NCI-H69 (cell line): ENCODE data around the gene SCAMP4.

Source experiments
- DNase-seq: peaks from one replicate; lab custom pipeline; 2025; lab: John Stamatoyannopoulos, UW

SCAMP4 gene

DNA sequence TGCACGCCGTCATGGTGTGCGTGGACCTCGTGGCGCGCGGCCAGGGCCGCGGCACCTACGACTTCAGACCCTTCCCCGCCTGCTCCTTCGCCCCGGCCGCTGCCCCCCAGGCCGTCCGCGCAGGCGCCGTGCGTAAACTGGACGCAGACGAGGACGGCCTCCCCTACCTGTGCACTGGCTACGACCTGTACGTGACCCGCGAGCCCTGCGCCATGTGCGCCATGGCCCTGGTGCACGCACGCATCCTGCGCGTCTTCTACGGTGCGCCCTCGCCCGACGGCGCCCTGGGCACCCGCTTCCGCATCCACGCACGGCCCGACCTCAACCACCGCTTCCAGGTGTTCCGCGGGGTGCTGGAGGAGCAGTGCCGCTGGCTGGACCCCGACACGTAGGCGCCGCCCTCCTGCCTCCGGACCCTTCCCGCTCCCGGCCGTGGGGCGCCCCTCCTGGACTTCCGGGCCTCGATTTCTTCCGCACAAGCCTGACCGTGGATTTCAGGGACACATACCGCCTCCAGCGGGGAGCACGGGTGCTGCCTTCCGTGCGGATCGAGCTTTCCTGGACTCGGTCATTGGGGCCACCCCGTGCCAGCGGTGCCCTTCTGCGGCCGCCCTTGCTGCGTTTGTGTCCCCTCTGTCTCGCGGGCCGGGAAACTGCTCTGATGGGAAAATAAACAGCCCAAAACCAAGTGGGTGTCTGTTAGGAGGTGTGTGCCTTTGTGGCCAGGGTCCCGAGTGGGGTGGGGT lies 7.7 kb downstream of the SCAMP4 start:
- DNase-seq, result no peak

DNA sequence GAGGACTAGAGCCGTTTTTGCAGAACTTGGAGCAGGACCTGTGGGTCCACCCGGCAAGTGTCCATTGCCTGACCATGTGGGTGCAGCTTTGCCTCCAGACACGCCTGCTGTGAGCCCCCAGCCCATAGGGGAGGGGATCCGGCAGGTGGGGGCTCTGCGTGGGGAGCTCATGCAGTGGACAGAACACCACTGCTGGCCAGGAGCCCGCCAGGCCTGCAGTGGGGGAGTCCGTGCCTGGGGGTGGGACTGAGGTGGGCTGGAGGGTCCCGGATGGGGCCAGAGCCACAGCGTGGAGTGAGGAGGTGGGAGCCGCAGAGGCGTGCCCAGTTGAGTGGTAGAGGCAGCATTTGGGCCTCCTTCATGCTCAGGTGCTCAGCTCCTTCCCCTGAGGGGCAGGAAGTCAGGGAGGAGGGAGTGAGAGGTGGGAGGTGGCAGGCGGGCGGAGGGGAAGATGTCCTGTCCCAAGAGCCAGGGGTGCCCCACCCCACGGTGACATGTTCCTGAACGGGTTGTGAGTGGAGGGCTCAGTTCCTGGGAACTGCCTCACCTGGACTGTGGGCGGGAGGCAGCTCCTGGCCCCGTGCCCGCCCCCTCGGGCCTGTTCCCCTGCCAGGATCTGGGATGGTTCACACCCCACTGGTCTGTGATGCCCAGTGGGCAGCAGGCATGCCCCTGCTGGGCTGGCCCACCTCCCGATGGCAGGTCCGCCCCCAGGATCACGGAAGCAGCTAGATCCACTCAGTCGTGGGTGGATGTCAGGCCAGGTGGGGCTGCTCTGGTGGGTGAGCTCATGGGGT lies 8.8 kb downstream of the SCAMP4 start:
- no peak for DNase-seq

DNA sequence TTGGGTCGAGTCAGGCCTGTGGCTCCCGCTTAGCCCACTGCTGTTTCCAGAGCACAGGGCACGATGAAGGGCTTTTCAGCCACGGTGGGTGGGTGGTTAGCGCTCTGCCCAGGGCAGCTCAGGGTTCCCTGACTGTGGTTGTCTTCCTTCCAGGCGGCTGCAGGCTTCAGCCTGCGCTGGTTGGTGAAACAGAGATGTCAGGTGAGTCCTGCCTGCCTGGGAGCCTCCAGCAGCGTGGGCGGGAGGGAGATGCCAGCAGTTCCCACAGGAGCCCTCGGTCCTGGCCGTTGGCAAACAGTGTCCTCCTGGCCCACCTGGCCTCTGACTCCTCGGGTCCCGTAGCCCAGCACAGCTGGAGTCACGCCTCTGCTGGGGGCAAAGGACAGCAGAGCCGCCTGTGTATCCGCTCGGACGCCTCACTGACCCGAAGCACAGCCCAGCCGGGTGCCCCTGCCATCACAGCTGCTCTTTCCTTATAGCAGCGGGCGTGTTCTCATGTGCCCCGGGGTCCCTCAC lies 9.7 kb downstream of the SCAMP4 start:
- DNase-seq, result no peak

DNA sequence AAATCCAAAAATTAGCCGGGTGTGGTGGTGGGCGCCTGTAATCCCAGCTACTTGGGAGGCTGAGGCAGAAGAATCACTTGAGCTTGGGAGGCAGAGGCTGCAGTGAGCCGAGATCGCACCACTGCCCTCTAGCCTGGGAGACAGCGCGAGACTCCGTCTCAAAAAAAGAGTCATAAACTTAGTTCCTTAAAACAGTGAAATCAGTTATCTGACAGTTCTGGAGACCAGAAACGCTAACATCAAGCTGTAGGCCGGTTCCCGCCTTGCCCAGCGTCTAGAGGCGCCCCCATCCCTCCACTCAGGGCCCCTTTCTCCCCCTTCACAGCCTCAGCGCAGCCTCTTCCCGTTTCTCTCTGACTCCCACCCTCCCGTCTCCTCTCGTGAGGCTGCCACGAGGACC lies 11.9 kb downstream of the SCAMP4 start:
- no peak for DNase-seq

DNA sequence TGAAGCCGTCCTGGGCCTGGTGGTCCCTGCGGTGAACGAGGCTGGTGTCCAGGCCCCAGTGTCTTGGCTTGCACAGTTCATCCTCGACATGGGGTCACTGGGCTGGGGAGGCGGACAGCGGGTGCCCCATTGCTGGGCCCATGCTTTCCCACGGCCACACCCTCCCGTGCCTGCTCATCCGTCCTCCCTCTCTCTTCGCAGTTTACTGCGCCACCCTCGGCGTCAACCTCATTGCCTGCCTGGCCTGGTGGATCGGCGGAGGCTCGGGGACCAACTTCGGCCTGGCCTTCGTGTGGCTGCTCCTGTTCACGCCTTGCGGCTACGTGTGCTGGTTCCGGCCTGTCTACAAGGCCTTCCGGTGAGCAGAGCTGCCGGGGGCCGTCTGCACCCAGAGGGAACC lies 12.7 kb downstream of the SCAMP4 start:
- no peak for DNase-seq

DNA sequence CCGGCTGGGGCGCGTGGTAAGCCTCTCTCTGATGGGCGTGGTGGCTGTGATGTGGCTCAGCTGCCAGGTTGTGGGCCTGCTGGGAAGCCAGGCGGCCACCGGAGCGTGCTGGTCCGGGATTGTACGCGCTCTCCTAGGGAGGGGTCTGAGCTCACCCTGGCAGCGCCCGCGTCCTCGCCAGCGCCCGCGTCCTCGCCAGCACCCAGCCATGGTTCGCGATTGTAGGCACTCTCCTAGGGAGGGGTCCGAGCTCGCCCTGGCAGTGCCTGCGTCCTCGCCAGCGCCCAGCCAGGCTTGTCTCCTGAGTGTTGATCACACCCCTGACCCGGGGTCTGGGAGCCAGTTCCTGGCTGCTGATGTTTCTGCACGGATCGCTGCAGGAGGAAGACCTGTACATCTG lies 13.8 kb downstream of the SCAMP4 start:
- no peak for DNase-seq

DNA sequence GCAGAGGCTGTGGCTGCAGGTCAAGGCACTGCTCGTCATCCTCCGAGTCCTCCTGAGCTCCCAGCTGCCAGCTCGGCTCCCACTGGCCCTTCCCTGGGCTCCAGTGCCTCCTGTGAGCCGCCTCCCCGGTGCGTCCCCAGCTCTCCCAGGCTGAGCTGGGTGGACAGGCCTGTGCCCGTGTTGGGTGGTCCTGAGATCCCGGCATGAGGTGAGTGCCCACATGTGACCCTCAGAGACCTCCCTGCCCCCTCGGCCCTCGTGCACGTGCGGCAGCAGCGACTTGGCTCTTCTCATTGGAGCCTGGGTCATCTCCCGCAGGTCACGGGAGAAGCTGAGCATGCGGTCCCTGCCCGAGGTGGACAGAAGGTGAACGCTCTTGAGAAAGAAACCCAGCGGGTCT lies 15.4 kb downstream of the SCAMP4 start:
- no peak for DNase-seq

DNA sequence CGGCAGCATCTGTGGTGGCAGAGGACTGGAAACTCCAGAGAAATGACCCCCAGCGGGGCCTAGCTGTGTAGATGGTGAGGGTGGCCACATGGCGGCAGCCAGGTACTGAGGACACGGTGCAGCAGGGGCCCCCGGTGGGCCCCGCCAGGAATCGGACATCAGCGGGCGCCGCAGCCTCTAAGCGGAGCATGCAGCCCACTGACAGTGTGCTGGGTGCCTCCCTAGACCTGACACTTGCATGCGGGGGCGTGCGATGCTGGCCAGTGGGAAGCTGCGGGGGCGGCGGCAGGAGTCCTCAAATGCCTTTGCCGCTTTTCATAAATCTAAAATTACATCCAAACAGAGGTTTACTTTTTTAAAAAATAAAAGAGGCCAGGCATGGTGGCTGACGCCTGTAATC lies 16.1 kb downstream of the SCAMP4 start:
- DNase-seq, result no peak

DNA sequence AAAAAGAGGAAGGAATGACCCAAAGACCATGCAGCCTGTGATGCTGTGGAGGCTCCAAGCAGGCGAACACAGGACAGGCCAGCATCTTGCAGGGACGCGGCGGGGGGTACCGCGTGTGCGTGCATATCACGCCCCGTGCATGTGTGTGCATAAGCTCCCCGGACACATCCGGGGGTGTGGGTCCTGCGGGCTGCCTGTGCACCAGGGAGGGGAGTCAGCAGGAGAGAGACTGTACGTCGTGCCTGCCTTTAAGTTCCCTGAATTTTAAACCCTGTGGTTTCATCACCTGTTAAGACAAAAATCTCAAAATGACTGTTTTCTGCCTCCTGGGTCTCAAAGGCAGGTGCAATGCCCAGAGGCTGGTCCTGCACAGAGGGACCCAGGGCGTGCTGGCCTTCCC lies 16.6 kb downstream of the SCAMP4 start:
- DNase-seq, result no peak

DNA sequence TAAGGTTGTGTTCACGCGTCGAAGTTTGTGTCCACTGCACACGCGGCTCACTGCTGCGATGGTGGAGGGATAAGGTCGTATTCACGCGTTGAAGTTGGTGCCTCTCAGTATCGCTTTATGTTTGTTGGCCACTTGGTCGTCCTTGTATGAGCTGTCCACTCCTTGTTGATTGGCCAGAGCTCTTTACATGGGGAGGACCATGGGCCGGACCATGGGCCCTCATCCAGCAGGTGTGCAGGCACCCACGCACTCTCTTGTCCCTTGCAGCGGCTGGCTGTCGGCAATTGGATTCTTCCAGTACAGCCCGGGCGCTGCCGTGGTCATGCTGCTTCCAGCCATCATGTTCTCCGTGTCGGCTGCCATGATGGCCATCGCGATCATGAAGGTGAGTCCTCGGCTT lies 17.6 kb downstream of the SCAMP4 start:
- DNase-seq, result no peak

DNA sequence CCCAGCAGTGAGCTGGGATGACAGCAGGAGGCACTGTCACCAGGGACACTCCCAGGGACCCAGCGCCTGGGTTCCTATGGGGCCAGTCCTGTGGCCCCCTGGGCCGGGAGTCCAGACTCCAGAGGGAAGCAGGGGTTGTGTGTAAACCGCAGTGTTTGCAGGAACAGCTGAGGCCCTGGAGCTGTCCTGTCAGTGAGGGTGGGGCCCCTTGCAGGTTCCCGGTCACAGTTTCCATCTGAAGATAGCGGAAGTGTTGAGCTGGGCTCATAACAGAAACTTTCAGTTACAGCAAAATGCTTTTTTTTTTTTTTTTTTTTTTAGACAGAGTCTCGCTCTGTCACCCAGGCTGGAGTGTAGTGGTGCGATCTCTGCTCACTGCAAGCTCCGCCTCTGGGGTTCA lies 18.1 kb downstream of the SCAMP4 start:
- no peak for DNase-seq

DNA sequence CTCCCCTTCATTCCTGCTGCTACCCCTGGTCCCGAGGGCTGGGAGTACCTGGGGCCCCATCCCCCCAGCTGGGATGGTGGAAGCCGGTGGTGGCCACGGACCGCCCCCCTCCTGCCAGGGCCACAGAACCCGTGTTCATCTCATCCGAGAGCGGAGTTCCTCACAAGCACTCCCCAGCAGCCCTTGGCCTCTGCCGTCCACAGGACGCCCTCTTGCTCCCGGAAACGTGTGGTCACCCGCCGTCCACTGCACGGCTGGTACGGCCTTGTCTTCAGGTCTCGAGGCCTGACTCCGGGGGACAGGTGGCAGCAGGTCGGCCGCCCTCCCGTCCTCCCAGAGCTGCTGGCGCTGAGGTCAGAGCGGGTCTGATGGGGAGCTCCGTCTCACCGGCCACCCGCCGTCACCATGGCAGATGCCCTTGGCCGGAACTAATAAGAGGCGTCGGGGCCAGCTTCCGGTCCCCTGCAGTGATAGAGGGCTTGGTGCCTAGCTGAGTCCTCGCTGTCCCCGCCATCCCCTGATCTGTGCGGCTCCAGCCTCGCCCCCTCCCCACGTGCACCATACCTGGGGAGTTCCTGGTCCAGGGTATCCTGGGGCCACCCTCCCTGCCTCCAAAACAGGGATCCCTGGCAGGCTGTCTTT lies 19.2 kb downstream of the SCAMP4 start:
- no peak for DNase-seq

DNA sequence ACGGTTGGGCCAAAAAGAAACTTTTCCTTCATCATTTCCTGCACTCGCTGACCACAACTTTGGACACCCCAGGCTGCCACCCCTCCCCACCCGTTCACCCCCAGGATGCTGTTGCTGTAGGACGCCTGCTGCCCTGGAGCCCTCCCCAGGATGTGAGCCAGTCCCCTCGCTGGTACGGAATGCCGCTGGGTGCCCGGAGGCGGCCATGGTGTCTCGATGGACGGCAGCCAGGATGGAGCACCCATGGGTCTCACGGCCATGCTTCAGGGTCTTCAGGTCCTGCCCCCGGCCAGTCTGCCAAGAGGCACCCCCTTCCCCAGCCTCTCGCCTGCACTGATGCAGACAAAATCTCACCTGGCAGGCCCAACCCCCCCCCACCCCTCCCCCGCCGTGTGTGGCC lies 20.3 kb downstream of the SCAMP4 start:
- no peak for DNase-seq

DNA sequence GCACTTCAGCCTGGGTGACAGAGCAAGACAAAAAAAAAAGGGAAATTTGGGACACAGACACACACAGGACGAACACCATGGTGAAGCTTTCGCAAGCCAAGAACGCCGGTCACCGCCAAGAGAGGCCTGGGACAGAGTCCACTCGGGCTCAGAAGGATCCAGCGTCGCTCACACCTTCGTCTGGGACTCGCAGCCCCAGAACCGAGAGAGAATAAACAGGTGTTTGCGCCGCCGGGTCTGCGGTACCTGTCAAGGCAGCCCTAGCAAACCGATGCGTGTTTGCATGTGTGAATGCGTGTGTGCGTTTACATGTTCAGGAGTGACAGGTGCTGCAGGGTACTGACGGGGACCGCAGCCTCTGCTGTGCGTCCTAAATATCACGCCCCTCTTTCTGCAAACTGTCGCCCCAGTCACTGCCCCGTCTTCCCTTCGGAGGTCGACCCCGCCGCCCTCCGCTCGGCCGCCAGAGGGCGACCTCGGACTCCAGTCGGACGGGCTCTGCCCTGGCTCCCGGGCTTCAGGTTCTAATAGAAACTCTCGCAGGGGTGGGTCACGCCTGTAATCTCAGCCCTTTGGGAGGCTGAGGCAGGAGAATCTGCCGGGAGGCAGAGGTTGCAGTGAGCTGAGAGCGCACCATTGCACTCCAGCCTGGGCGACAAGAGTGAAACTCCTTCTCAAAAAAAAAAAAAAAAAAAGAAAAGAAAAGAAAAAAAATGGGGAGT lies 24.0 kb downstream of the SCAMP4 start:
- peak; percentile 87 for DNase-seq

DNA sequence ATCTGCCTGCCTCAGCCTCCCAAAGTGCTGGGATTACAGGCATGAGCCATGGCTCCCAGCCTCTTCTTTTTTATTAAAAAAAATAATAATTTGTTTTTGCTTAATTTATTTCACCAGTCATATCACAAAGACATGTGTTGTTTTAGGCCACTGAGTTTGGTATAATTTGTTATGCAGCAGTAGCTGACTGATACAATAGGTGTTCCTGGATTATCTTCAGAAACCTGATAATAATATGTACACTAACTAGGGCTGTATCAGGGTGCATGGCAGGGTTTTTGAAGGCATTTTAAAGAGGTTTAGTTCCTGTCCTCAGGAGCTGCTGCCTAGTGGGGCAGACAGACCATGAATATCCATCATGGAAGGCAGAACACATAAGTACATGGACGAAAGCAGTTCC lies 26.2 kb downstream of the SCAMP4 start:
- DNase-seq, result no peak

DNA sequence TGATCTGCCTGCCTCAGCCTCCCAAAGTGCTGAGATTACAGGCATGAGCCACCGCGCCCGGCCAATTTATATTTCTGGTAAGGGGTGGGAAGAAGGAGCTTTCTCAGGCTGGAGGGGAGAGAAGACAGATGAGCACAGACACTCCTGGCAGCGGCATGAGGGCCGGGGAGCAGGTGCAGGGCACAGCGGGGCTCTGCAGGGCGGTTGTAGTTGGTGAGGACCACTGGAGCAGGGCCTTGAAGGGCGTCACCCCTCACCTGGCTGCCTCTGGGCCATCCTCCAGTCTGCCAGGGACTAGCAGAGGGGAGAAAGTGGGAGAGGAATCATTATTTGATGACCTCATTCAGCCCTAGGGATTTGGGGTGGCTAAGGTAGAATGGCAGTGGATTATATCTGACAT lies 27.2 kb downstream of the SCAMP4 start:
- DNase-seq, result no peak

DNA sequence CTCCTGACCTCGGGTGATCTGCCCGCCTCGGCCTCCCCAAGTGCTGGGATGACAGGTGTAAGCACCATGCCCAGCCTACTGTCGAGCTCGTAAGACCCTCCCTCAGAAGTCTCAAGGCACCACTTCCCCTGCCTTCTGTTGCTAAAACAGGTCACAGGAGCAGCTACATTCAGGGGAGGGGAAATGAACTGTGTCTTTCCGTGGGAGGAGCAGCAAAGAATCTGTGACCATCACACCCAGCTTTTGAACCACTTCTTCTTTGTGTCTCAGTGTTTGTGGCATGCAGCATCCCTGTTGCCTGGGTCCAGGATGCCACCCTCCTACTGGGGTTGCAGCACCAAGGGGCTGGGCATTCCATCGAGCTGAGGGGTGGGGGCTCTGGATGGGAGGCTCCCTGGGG lies 28.0 kb downstream of the SCAMP4 start:
- DNase-seq, result no peak

DNA sequence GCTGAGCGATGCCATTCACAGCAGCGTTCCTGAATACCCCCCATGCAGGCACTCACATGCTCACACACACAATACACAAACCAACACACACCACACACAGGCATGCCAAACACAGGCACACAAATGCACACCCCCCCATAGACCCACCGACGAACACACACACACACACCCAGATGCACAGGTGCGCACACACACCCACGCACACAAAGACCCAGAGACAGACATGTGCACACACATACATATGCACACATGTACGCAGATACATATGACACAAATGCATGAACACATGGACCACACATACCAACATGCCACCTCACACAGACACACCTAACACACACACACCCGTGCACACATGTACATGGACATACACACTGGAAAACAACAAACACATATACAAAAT lies 28.7 kb downstream of the SCAMP4 start:
- DNase-seq, result no peak

DNA sequence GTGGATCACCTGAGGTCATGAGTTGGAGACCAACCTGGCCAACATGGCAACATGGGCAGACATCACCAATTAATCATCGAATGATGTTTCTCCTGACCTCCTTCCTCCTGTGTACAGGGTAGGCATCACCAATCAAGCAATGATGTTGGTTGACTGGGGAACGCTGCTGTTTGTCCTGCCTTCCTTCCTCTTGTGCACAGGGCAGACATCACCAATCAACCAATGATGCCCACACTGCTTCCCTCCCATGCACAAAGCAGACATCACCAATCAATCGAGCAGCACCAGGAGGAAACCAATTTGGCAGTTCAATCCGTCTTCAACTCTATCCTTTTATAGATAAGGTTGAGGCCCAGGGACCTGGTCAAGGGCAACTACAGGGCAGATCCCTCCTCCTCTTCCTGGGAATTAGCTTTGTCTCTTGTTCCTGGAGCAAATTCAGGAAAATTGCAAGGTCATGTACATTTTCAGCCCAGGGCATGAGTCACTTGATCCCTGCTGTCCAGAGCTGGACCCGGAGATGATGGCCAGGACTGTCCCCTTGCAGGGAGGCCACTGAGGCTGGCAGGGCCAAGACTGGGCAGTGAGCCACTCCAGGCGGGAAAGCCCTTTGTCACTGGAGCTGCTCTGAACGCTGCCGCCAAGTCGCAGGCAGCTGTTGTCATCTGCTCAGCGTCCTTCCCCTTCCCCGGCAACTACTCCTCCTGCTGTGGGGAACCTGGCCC lies 30.4 kb downstream of the SCAMP4 start:
- DNase-seq, result no peak

DNA sequence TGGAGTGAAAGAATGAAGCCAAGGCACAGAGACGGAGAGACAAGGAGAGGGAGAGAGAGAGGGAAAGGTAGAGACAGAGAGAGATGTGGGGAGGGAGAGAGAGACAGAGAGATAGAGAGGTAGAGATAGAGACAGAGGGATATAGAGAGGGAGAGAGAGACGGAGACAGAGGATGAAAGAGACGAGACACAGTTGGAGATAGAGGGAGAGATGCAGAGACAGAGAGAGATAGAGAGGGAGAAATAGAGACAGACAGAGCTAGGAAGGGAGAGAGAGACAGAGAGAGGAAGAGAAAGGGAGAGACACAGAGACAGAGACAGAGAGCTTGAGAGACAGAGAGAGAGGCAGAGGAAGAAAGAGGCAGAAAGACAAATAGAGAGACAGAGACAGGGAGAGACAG lies 31.2 kb downstream of the SCAMP4 start:
- no peak for DNase-seq

DNA sequence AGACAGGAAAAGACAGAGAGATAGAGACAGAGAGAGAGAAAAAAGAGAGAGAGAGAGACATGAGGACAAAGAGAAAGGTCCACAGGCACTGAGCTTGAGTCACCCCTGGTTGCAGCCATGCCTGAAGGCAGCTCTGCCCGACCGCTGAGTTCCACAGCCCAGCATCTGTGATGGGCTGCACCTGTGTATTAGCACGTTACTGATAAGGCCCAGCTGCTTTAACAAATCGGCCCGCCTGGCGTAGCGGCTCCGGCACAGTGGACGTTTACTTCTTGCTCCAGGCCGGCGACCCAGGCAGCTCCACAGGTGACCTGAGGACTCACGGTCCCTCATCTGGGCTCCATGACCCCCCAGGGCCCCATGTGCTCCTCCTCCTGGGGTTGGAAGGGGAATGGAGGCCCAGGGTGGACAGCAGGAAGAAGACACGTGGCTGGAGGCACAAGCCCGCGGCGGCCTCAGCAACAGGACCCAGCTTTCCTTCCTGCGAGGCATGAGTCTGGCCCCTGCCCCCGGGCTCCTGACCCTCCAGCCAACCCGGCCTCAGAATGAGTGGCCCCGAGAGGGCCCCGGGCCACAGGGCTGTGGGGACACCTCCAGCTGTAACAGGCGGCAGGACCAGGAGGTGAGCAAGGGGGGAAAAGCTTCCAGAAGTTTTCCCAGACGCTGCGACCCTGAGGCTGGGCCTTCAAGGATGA lies 31.9 kb downstream of the SCAMP4 start:
- no peak for DNase-seq
